A673 (cell line): ENCODE data around the gene FARP2. TPM values are rescaled to one million over a fixed set of nuclear protein-coding genes. Genes with fewer than 3 reads are reported as not detected.

ENCODE experiments used
- BruUV-seq: library from RNA; stranded (reverse); fragments of 400-500 nt; replicated peaks from 2 replicates; lab custom pipeline; 2021; lab: Mats Ljungman, UMichigan
- CTCF ChIA-PET: fragments of 300-600 bp; sonication (Branson Sonifier 250); formaldehyde crosslinking; loops from one replicate; lab custom pipeline; 2022; ENCODE audit warnings: antibody characterized with exemption; lab: Charles Lee
- POLR2A ChIA-PET: fragments of 300-600 bp; sonication (Branson Sonifier 250); formaldehyde crosslinking; loops from one replicate; lab custom pipeline; 2022; ENCODE audit warnings: antibody characterized with exemption; ENCODE audit not compliant: low non-redundant PET; lab: Charles Lee
- DNase-seq: peaks from one replicate; pipeline ENCODE4 v3.0.0-alpha.2; 2015; ENCODE audit warnings: low spot score
- H3K27ac ChIP-seq: fragments of 200-600 bp; sonication (generic); 2 replicates; pipeline ENCODE4 v1.5.1; 2016; ENCODE audit warnings: mixed run types, low read depth, mild to moderate bottlenecking, mixed read lengths, antibody characterized with exemption, low read length; ENCODE audit not compliant: poor library complexity, severe bottlenecking
- H3K27me3 ChIP-seq: fragments of 200-600 bp; sonication (generic); replicated peaks from 2 replicates; pipeline ENCODE4 v1.6.1; 2017; ENCODE audit warnings: mixed run types, low read depth, mild to moderate bottlenecking, mixed read lengths, antibody characterized with exemption, low read length; ENCODE audit not compliant: insufficient read depth, poor library complexity
- H3K36me3 ChIP-seq: fragments of 200-600 bp; sonication (generic); 2 replicates; pipeline ENCODE4 v1.6.1; 2016; ENCODE audit warnings: mixed run types, mild to moderate bottlenecking, mixed read lengths, antibody characterized with exemption, low read length; ENCODE audit not compliant: insufficient read depth, poor library complexity, severe bottlenecking
- H3K4me1 ChIP-seq: fragments of 200-600 bp; sonication (generic); 2 replicates; pipeline ENCODE4 v1.6.1; 2017; ENCODE audit warnings: mixed run types, mild to moderate bottlenecking, mixed read lengths, antibody characterized with exemption, low read length; ENCODE audit not compliant: insufficient read depth, poor library complexity, severe bottlenecking
- H3K4me3 ChIP-seq: fragments of 200-600 bp; sonication (generic); 2 replicates; pipeline ENCODE4 v1.5.1; 2016; ENCODE audit warnings: low read depth, mixed run types, mild to moderate bottlenecking, mixed read lengths, low read length; ENCODE audit not compliant: poor library complexity, severe bottlenecking
- H3K9me3 ChIP-seq: fragments of 200-600 bp; sonication (generic); 2 replicates; pipeline ENCODE4 v1.6.1; 2016; ENCODE audit warnings: mixed run types, low read depth, mild to moderate bottlenecking, mixed read lengths, antibody characterized with exemption, low read length; ENCODE audit not compliant: poor library complexity, severe bottlenecking
- EZH2 ChIP-seq: fragments of 200-600 bp; sonication (generic); IDR thresholded peaks from 2 replicates; pipeline ENCODE4 v1.6.1; 2017; ENCODE audit warnings: borderline replicate concordance, low read depth, mild to moderate bottlenecking, mixed read lengths, antibody characterized with exemption, low read length; ENCODE audit not compliant: poor library complexity, severe bottlenecking
- intact Hi-C: fragments of 100-400 bp; cut with micrococcal nuclease; formaldehyde crosslinking; loops from one replicate; pipeline ENCODE4 v1.10.0; 2022; ENCODE audit not compliant: unreplicated experiment
- microRNA-seq: library from miRNA; unstranded; fragments of <30 nt; microRNA quantifications from one replicate; pipeline ENCODE4 v1.2.0, GENCODE V29; 2021
- total RNA-seq: library from RNA; stranded (reverse); gene quantifications from 2 replicates; pipeline ENCODE4 v1.2.3, GENCODE V29; 2021
- TF ChIP-seq, protein P1 (sequence below): fragments of 300-800, 200-600 bp; sonication (generic); conservative IDR thresholded peaks from 2 replicates; pipeline ENCODE4 v1.5.1; 2017; ENCODE audit warnings: low read depth, mild to moderate bottlenecking, antibody characterized with exemption, low read length, moderate library complexity, mixed read lengths

FARP2 gene
- total RNA-seq, 1 experiment from 2014 or later, result 53.3 TPM

DNA sequence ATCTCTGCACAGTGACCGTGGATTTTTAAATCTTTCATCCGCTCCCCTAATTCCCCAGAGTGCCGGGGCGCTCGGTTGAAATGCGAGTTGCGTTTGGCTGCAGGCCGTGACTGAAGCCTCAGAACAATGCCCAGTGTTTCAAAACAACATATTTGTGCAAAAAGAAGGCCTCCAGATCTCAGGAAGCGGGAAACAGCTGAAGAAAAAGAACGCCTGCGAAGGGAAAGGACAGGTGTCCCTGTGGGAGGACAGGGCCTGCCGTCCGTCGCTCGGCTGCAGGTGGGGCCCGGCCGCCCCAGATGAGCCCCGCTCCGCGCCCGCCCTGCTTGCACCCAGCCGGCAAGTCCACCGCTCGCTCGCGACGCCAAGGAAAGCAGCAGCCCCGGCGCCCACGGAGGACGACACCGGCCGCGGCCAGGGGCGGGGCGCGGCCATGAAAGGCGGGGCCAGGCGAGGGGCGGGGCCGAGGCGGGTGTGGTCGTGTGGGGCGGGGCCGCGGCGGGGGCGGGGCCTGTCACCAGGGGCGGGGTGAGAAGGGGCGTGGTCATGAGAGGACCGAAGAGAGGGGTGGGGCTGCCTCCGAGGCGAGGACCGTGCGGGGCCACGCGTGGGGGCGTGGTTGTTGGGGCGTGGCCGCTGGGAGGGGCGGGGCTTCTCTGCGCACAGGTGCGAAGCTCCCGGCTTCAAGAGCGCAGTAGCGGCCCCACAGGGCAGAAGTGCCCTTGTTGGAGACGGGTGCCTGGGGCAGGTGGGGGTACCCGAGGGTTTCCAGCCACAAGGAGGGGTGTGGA, 184.9 kb downstream of the FARP2 start:
- no peaks in the 10 kb centered on the region for H3K9me3 ChIP-seq
- TF ChIP-seq, protein P1, sequence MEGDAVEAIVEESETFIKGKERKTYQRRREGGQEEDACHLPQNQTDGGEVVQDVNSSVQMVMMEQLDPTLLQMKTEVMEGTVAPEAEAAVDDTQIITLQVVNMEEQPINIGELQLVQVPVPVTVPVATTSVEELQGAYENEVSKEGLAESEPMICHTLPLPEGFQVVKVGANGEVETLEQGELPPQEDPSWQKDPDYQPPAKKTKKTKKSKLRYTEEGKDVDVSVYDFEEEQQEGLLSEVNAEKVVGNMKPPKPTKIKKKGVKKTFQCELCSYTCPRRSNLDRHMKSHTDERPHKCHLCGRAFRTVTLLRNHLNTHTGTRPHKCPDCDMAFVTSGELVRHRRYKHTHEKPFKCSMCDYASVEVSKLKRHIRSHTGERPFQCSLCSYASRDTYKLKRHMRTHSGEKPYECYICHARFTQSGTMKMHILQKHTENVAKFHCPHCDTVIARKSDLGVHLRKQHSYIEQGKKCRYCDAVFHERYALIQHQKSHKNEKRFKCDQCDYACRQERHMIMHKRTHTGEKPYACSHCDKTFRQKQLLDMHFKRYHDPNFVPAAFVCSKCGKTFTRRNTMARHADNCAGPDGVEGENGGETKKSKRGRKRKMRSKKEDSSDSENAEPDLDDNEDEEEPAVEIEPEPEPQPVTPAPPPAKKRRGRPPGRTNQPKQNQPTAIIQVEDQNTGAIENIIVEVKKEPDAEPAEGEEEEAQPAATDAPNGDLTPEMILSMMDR, result no peak
- TF ChIP-seq EZH2, result no peak
- H3K27me3 ChIP-seq, result no peaks in the 10 kb centered on the region
- peak; percentile 75 for DNase-seq
- CTCF ChIA-PET, result no interaction called here
- POLR2A ChIA-PET, result no interaction called here
- H3K4me1 ChIP-seq, result peaks cover 20% of the 10 kb centered on the region
- intact Hi-C loops, result no loop called here
- no peak overlapping the region for H3K27ac ChIP-seq
- H3K4me3 ChIP-seq, result peak overlapping the region; percentile 46
- BruUV-seq, result no TSS peak
- no peaks in the 10 kb centered on the region for H3K36me3 ChIP-seq

GRCh38 chr2:241541564-241542277, 185.6 kb downstream of the FARP2 start:
- BruUV-seq, result no TSS peak
- ChIA-PET CTCF (no interaction called here), POLR2A (no interaction called here)

GRCh38 chr2:241542278-241542605, 186.2 kb downstream of the FARP2 start:
- Histone ChIP-seq H3K9me3 (no peaks in the 10 kb centered on the region), H3K4me1 (peaks cover 30% of the 10 kb centered on the region), H3K27ac (no peak overlapping the region), H3K27me3 (no peaks in the 10 kb centered on the region), H3K4me3 (no peak overlapping the region), H3K36me3 (no peaks in the 10 kb centered on the region)
- no peak for DNase-seq
- intact Hi-C loops, result no loop called here
- TF ChIP-seq, protein P1, result no peak
- TF ChIP-seq EZH2, result no peak
- no TSS peak for BruUV-seq
- ChIA-PET POLR2A (no interaction called here), CTCF (no interaction called here)

More at GRCh38 chr2:241541564-241542277, 185.6 kb downstream of the FARP2 start:
- TF ChIP-seq EZH2, result no peak
- TF ChIP-seq, protein P1, result no peak
- Histone ChIP-seq H3K27ac (no peak overlapping the region), H3K9me3 (no peaks in the 10 kb centered on the region), H3K27me3 (no peaks in the 10 kb centered on the region), H3K36me3 (no peaks in the 10 kb centered on the region), H3K4me1 (peaks cover 26% of the 10 kb centered on the region), H3K4me3 (no peak overlapping the region)
- no peak for DNase-seq
- intact Hi-C loops, result no loop called here

Small RNA genes lying within 50 kb of the gene (microRNA-seq; reads per million reads assigned to microRNA genes)
- not detected for gene MIR3133

Other genes with a start within 250 kb of the FARP2 start
- gene PASK, start 206.8 kb upstream of the FARP2 start, total RNA-seq, result 59.4 and 74.3 TPM in 2 replicates
- gene PPP1R7, start 205.8 kb upstream of the FARP2 start, total RNA-seq, result 70.7 and 76.5 TPM in 2 replicates
- gene ANO7, start 167.6 kb upstream of the FARP2 start, total RNA-seq, result 0.45 and 0.96 TPM in 2 replicates
- gene HDLBP, start 40.6 kb upstream of the FARP2 start, total RNA-seq, result 510 and 581 TPM in 2 replicates
- 342 and 360 TPM in 2 replicates for gene SEPTIN2, start 40.4 kb upstream of the FARP2 start, total RNA-seq
- 171 and 190 TPM in 2 replicates for gene STK25, start 152.3 kb downstream of the FARP2 start, total RNA-seq
- gene BOK, start 202.5 kb downstream of the FARP2 start, total RNA-seq, result 2.7 and 4.0 TPM in 2 replicates